ENCODE data around the gene NHERF1. TPM values are rescaled to one million over a fixed set of nuclear protein-coding genes. Genes with fewer than 3 reads are reported as not detected.

Gene NHERF1
- polyA plus RNA-seq, 1 donor (not counting 4 experiments of a cell fraction or from before 2014, with no cell fraction given), result 45.6 TPM

- TF ChIP-seq CTCF (optimal IDR thresholded peaks at IDR 0.05 in 1 of 3, IDR thresholded peaks at IDR 0.05 in 1 of 3, conservative IDR thresholded peaks at IDR 0.05 in 1 of 3; ENCODE audit: extremely low read depth in 1 of 3, insufficient read depth in 2 of 3, low read length in 3 of 3) (no peak), EZH2 (IDR thresholded peaks at IDR 0.05; ENCODE audit: low read length) (no peak)
- dilution Hi-C loops (cut with MboI; ENCODE audit: extremely low pct_ligation_motif_present, low sequenced_read_pairs), result no loop called here
- H4K20me1 ChIP-seq (ENCODE audit: control insufficient read depth, extremely low read depth, insufficient read depth, low read length), result no peaks in the 10 kb centered on the region
- H2AFZ ChIP-seq (ENCODE audit: control insufficient read depth, low read length), result peak within 1 kb of the TSS; percentile 92
- H3K36me3 ChIP-seq (ENCODE audit: control insufficient read depth in 2 of 2, extremely low read depth in 1 of 2, insufficient read depth in 2 of 2, low read length in 2 of 2), result peaks cover 30 to 40% of the 10 kb centered on the region in 2 experiments
- H3K79me2 ChIP-seq (ENCODE audit: control insufficient read depth, insufficient read depth, low read length), result peaks cover 36% of the 10 kb centered on the region
- H3K9me1 ChIP-seq (ENCODE audit: control insufficient read depth, extremely low read depth, insufficient read depth, low read length), result no peaks in the 10 kb centered on the region
- FAIRE-seq (no peak), DNase-seq (ENCODE audit: low read depth, low spot score) (peak; percentile 84)
- H3K9ac ChIP-seq (ENCODE audit: control insufficient read depth, extremely low read depth, insufficient read depth, low read length), result peak within 1 kb of the TSS; percentile 81
- no peaks in the 10 kb centered on the region for H3K9me3 ChIP-seq (ENCODE audit: control insufficient read depth, low read depth, low read length)
- H3K27ac ChIP-seq (ENCODE audit: control insufficient read depth, insufficient read depth, low read length), result peak within 1 kb of the TSS; percentile 62
- no peaks in the 10 kb centered on the region for H3K27me3 ChIP-seq (ENCODE audit: control insufficient read depth, extremely low read depth, insufficient read depth, low read length)
- H3K4me2 ChIP-seq (ENCODE audit: control insufficient read depth, extremely low read depth, insufficient read depth, low read depth, low read length), result peak within 1 kb of the TSS; percentile 95
- peak within 1 kb of the TSS; percentile 87 to 96 (median 95) for H3K4me3 ChIP-seq (ENCODE audit: control insufficient read depth in 2 of 3, extremely low read depth in 1 of 3, insufficient read depth in 2 of 3, low read depth in 1 of 3, low read length in 3 of 3)
- peaks cover 8% of the 10 kb centered on the region for H3K4me1 ChIP-seq (ENCODE audit: control insufficient read depth, extremely low read depth, insufficient read depth, low read length)
Measured at GRCh38 chr17:74776044-74776962, 27.9 kb downstream of the NHERF1 start, which contains the start of gene NAT9. Gene NAT9, minus strand, starts transcription at chr17:74776345. Its CDS starts 647 bp downstream, at chr17:74775698.

GRCh38 chr17:74776990-74777389 is 28.6 kb downstream of the NHERF1 start:
- H4K20me1 ChIP-seq (ENCODE audit: control insufficient read depth, extremely low read depth, insufficient read depth, low read length), result no peaks in the 10 kb centered on the region
- DNase-seq (ENCODE audit: low read depth, low spot score) (no peak), FAIRE-seq (no peak)
- H3K9me3 ChIP-seq (ENCODE audit: control insufficient read depth, low read depth, low read length), result no peaks in the 10 kb centered on the region
- H3K9me1 ChIP-seq (ENCODE audit: control insufficient read depth, extremely low read depth, insufficient read depth, low read length), result no peaks in the 10 kb centered on the region
- peak overlapping the region; percentile 81 for H3K9ac ChIP-seq (ENCODE audit: control insufficient read depth, extremely low read depth, insufficient read depth, low read length)
- H3K27me3 ChIP-seq (ENCODE audit: control insufficient read depth, extremely low read depth, insufficient read depth, low read length), result no peaks in the 10 kb centered on the region
- peak overlapping the region; percentile 95 for H3K4me2 ChIP-seq (ENCODE audit: control insufficient read depth, extremely low read depth, insufficient read depth, low read depth, low read length)
- peaks cover 25 to 33% of the 10 kb centered on the region in 2 experiments for H3K36me3 ChIP-seq (ENCODE audit: control insufficient read depth in 2 of 2, extremely low read depth in 1 of 2, insufficient read depth in 2 of 2, low read length in 2 of 2)
- peak overlapping the region; percentile 87 to 96 (median 95) for H3K4me3 ChIP-seq (ENCODE audit: control insufficient read depth in 2 of 3, extremely low read depth in 1 of 3, insufficient read depth in 2 of 3, low read depth in 1 of 3, low read length in 3 of 3)
- peaks cover 8% of the 10 kb centered on the region for H3K4me1 ChIP-seq (ENCODE audit: control insufficient read depth, extremely low read depth, insufficient read depth, low read length)
- peaks cover 36% of the 10 kb centered on the region for H3K79me2 ChIP-seq (ENCODE audit: control insufficient read depth, insufficient read depth, low read length)
- H2AFZ ChIP-seq (ENCODE audit: control insufficient read depth, low read length), result no peak overlapping the region
- peak overlapping the region; percentile 50 for H3K27ac ChIP-seq (ENCODE audit: control insufficient read depth, insufficient read depth, low read length)
- TF ChIP-seq EZH2 (IDR thresholded peaks at IDR 0.05; ENCODE audit: low read length), result no peak
- TF ChIP-seq CTCF (optimal IDR thresholded peaks at IDR 0.05 in 1 of 3, IDR thresholded peaks at IDR 0.05 in 1 of 3, conservative IDR thresholded peaks at IDR 0.05 in 1 of 3; ENCODE audit: extremely low read depth in 1 of 3, insufficient read depth in 2 of 3, low read length in 3 of 3), result no peak
- dilution Hi-C loops (cut with MboI; ENCODE audit: extremely low pct_ligation_motif_present, low sequenced_read_pairs), result no loop called here
